ELR (cell line): ENCODE data around the gene TIGD6.
"Not testable (repeated sequence)": the region's sequence is repeated elsewhere in the genome, so short reads cannot be mapped to it uniquely, and the experiment has no call there.

Experiments used
- DNase-seq: peaks from one replicate; pipeline ENCODE4 v3.0.0-alpha.2; 2015; ENCODE audit warnings: low read depth

The TIGD6 gene

GRCh38 chr5:149969181-149969930 lies 31.1 kb downstream of the TIGD6 start:
- no peak for DNase-seq

GRCh38 chr5:149966946-149967345 lies 33.5 kb downstream of the TIGD6 start:
- DNase-seq: no peak

GRCh38 chr5:149963729-149964128 lies 36.7 kb downstream of the TIGD6 start:
- no peak for DNase-seq

- DNase-seq: no peak
Observed at GRCh38 chr5:149962601-149963300, 37.7 kb downstream of the TIGD6 start.

- DNase-seq: peak; percentile 81
Observed at GRCh38 chr5:149961957-149962409, 38.5 kb downstream of the TIGD6 start.

- peak; percentile 17 for DNase-seq
Observed at GRCh38 chr5:149961186-149961685, 39.2 kb downstream of the TIGD6 start.

GRCh38 chr5:149960272-149961185 lies 39.9 kb downstream of the TIGD6 start, which contains the start of gene SLC26A2:
Gene SLC26A2, plus strand, starts transcription at chr5:149960758. Its CDS starts 16,895 bp downstream, at chr5:149977653.
- DNase-seq: peak; percentile 99

- DNase-seq: peak; percentile 82
Observed at GRCh38 chr5:149959406-149960236, 40.8 kb downstream of the TIGD6 start.

GRCh38 chr5:149957855-149958254 lies 42.6 kb downstream of the TIGD6 start:
- DNase-seq: peak; percentile 73

GRCh38 chr5:149956685-149957084 lies 43.8 kb downstream of the TIGD6 start:
- DNase-seq: no peak

GRCh38 chr5:149954798-149955197 lies 45.7 kb downstream of the TIGD6 start:
- no peak for DNase-seq

GRCh38 chr5:149953436-149954121 lies 46.9 kb downstream of the TIGD6 start:
- no peak for DNase-seq

- no peak for DNase-seq
Observed at GRCh38 chr5:149951138-149951749, 49.2 kb downstream of the TIGD6 start.

GRCh38 chr5:149948993-149949392 lies 51.5 kb downstream of the TIGD6 start:
- no peak for DNase-seq

- DNase-seq: no peak
Observed at GRCh38 chr5:149946118-149946517, 54.3 kb downstream of the TIGD6 start.

GRCh38 chr5:149944666-149945065 lies 55.8 kb downstream of the TIGD6 start, which contains the start of gene PDE6A:
Gene PDE6A, minus strand, starts transcription at chr5:149944793. Its CDS starts 120 bp downstream, at chr5:149944673.
- DNase-seq: no peak

GRCh38 chr5:149943177-149943949 lies 57.1 kb downstream of the TIGD6 start:
- not testable (repeated sequence) for DNase-seq
